HG03575 (cell line): ENCODE measurements around the gene MBOAT1.

Experiments used
- ATAC-seq: cut with Tn5 transposase; IDR thresholded peaks from one replicate; pipeline ENCODE4 v1.9.1; 2021; ENCODE audit not compliant: unreplicated experiment, insufficient number of reproducible peaks, low FRiP score; ENCODE audit errors: extremely low read depth

Gene MBOAT1

DNA sequence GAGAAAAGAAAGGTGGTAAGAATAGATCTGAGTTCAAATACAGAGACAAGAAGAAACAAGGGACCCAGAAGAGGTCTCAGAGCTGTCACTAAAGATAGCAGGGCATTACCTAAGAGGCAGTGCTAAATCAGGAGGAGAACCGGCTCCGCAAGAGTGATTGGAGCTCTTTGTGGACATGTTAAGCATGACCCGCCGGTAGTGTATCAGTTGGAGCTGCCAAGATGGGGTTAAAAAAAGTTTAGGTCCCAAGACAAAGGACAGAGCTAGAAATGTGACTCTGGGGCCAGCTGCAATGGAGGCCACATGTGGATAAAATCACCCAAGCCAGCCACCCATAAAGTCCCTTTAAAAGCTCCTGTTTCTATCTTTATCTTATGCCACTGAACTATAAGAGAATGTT, 93.4 kb downstream of the MBOAT1 start:
- no peak for ATAC-seq

DNA sequence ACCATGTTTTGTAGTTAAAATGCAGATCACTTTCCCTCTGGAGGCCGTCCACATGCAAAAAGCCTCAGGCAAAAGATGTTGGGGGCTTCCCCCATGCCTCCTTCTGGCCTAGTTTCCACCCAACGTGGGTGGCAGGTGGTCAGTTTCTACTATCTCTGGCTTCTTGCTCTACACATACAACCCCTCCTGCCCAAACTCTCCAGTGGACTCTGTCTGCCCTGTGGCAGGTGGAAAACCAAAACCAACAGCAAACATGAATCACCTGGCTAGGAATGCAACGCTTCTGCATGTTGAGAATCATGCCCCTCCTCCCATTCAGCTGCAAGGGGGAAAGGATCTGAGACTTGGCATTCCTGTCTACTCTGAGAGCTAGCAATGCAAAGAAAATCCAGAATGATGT, 94.8 kb downstream of the MBOAT1 start:
- ATAC-seq, result no peak

DNA sequence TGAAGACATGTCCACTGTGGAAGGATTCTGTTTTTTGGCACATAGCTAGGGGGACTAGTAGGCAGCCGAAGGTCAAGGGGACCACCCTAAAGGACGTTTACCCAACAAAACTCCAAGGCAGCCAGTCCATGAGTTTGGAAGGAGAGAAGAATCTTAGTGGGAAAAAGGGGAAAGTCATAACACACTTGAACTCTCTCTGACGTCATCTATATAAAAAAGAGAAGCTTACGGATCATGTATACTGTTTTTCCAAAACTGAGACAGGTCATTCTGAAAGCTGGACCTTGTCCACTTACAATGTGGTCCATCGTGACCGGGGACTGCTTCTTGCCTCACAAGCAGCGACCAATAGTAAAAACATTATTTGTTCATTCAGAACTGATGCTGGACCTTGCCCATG, 95.5 kb downstream of the MBOAT1 start:
- ATAC-seq, result no peak

DNA sequence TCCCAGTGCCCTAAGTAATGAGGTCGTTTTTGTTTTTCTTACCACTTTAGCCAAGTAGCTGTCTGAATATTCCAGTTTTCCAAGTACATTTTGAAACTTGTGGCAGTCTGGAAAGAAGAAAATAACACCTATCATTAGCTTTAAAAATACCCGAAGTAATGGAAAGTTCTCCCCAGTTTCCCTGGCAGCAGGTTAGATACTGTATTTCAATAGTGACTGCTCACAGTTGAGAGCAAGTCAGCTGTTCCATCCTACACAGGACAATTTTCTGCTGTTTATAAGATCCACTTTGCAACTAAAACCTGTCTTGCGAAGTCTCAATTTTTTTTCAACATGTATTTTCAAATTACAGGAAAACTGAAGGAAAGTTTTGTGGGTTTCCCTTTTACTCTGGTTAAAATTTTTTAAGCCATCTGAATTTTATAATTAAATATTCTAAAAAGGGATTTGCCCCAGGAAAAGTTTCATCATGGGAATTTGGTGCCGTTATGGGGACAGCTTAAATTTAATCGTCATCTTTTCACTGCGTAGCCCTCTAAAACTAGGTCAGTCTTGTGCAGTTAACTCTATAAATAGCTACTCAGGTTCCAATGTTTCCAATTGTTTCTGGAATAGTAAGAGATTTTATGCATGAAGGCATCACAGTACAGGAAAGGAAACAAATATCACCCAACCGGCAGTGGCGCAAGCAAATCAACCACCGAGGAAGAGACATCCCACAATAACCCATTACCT, 96.9 kb downstream of the MBOAT1 start:
- ATAC-seq, result no peak

DNA sequence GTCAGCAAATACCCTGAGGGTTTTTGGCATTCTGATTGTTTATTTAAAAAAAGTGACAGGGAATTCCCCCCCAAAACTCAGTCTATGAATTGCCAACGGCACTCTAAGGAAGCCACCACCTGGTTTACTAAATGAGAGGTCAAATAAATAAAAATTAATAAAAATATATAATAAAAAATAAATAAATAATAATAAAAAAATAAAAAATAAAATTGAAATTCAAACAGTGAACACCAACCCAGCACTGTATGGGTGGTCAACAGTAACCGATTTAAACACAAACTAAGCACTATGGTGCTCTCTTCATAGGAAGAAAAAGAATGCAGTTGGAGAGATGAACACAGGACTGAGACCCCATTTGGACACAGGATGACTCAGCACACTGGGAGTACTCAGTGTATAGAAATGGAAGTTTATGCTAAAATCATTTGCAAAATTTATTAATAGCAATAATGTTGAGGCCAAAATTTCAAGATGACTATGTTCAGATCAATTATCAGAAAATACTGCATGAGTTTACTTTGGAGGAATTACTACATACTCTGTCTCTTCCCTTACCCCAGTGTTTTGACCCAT, 98.5 kb downstream of the MBOAT1 start:
- no peak for ATAC-seq

- ATAC-seq, result no peak
Measured at GRCh38 chr6:20112841-20113240, 99.4 kb downstream of the MBOAT1 start.

DNA sequence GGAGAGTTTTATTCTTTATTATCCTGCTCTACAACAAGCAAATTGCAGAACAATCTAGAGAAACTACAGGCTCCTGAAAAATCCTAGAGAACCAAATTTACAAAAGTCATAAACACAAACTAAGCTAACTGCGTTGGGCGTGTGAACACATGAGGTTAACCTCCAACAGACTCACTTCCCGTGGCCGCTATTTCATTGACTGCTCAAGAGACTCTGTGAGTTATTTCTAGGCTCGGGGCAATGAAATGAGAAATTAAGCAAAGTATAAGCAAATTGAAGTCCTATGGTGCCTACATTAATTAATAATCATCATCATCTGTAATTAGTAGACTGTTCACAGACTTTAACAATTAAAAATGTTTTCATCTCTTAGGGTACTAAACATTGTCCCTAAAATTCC, 100.0 kb downstream of the MBOAT1 start:
- no peak for ATAC-seq

- ATAC-seq, result no peak
Measured at GRCh38 chr6:20110478-20110877, 101.8 kb downstream of the MBOAT1 start.

DNA sequence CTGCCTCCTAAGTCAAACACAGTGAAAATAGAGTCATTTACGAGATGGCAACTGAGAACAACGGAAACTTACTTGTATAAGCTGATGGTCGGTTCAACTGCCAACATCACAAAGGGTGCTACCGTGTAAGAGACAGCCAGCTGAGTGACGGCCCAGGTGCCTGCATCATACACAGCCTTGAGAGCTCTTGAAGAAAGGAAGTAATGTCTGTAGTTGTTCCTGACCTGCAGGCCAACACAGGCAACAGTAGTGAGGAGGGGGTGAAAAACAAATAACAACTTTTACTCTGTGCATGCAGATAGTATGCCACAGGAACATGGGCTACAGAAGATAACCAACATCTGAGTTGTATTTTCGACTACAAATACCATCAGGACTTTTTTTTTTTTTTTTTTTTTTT, 102.7 kb downstream of the MBOAT1 start:
- no peak for ATAC-seq

DNA sequence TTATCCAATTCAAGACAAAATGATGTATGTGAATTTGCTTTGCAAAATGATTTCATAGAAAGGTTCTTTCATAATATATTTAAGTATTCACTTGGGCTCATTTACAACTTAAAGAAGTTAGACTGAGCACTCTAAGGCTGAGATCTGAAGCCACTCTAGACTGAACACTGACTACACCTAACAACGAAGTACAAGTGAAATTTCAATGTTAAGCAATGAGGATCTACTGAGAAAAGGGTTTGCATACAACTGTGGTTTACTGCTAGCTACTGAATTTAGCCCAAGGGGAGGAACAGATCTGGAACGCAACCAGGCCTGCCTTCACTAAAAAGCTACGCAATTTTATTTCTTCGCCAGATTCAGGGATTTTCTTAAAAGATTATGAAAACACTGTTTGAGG, 106.4 kb downstream of the MBOAT1 start:
- no peak for ATAC-seq

- no peak for ATAC-seq
Measured at GRCh38 chr6:20104696-20105095, 107.6 kb downstream of the MBOAT1 start.

DNA sequence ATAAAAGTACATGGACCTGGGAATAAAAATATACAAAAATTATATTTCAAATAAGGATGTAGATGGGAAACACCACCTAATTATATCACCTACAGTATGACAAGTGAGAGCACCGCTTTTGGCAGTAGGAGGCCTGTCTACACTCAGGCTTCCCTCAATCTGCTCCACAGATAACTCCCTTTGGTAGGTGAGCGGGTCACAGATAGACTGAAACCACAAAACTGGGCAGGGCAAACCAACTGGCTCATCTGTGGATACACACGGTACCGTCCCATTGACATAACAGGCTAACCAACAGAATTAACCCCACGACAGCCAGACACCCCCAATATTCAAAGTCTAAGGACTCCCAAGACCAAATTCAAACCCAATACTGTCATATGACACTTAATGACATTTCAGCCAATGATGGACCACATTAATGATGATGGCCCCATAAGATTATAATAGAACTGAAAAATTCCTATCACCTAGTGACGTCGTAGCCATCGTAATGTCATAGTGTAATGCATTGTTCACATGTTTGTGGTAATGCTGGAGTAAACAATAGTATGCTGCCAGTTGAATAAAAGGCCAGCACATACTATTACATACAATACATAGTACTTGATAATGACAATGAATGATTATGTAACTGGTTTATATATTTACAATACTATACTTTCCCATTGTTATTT, 109.7 kb downstream of the MBOAT1 start:
- ATAC-seq, result no peak

DNA sequence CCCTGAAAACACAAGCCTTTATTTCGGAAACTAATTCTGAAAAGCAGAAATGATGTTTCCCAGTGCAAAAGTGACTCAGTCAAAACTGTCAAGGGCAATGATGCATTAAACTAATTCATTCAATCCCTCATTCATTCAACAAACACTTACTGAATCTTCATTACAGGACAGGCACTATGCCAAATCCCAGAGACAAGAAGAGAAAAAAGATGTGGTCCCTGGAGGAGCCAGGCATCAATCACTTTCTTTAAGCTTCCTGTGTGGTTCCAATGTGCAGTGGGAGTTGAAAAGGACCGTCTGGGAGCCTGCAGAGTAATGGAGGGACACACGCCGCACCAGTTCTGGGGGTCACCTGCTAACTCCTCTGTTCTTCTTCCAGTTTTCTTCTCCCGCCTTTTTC, 113.1 kb downstream of the MBOAT1 start:
- no peak for ATAC-seq

- ATAC-seq, result no peak
Measured at GRCh38 chr6:20098267-20098876, 113.9 kb downstream of the MBOAT1 start.

DNA sequence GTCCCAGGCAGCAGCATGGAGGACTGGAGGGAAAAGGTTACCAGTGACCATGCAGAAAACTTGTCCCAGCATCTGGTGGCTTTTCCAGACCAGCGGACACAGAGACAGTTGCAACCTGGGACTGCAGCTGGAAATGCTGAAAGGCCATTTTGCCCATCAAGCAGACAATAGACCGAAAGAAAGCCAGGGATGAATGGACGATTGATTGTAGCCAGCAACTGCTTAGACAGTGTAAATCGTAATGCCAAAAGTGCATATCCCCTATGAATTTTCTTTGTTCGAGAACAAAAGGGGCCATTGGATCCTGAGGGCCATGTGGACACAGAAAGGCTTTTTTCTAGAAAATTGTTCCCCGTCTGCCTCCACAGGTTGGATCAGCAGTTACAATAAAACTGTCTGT, 115.7 kb downstream of the MBOAT1 start:
- ATAC-seq, result no peak

GRCh38 chr6:20095436-20095835, 116.8 kb downstream of the MBOAT1 start:
- no peak for ATAC-seq

- ATAC-seq, result no peak
Measured at GRCh38 chr6:20092071-20092566, 120.2 kb downstream of the MBOAT1 start.

- no peak for ATAC-seq
Measured at GRCh38 chr6:20086992-20087391, 125.3 kb downstream of the MBOAT1 start.

DNA sequence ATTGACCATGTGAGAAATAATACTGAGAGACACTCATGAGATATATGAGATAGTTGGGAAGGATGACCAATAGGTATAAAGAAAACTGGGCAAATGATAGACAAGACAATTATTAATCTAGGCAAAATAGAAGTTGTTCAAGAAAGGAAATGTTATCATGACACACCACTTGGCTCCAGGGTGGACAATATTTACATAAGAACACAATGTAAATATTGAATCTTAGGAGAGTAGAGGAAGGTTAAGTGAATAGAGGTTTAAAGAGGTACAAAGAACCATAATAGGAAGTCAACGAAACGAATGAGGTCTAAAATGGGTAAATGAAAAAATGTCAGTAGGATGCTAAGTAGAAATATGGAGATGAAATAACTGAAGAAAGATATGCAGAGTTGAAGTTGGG, 126.5 kb downstream of the MBOAT1 start:
- no peak for ATAC-seq

- ATAC-seq, result no peak
Measured at GRCh38 chr6:20084411-20084810, 127.9 kb downstream of the MBOAT1 start.
